Endothelial cell of umbilical vein (primary cell): ENCODE measurements around the gene DYRK1A. TPM values are rescaled to one million over a fixed set of nuclear protein-coding genes. Genes with fewer than 3 reads are reported as not detected.

Experiments
- BruUV-seq: library from RNA; stranded (reverse); fragments of 400-500 nt; replicated peaks from 2 replicates; lab custom pipeline; 2021; lab: Mats Ljungman, UMichigan
- CTCF ChIA-PET: fragments of 300-600, 350-600 bp; sonication (Branson Sonifier 250); formaldehyde crosslinking; loops from one replicate; lab custom pipeline; 2021; ENCODE audit warnings: antibody characterized with exemption, inconsistent platforms; lab: Charles Lee
- POLR2A ChIA-PET: fragments of 300-600, 350-600 bp; sonication (Branson Sonifier 250); formaldehyde crosslinking; loops from one replicate; lab custom pipeline; 2021; ENCODE audit warnings: antibody characterized with exemption, inconsistent platforms; lab: Charles Lee
- DNase-seq: peaks from one replicate; pipeline ENCODE4 v3.0.0-alpha.2; 2011; ENCODE audit warnings: low read depth, low spot score
- FAIRE-seq: peaks from 2 replicates; lab custom pipeline; 2011; peaks lifted over from hg19 to GRCh38; lab: Jason Lieb, UNC
- H2AFZ ChIP-seq: 2 replicates; pipeline ENCODE4 v1.6.0; 2012; ENCODE audit warnings: low read depth, low read length, control low read depth, inconsistent platforms
- H3K27ac ChIP-seq: 2 replicates; pipeline ENCODE4 v1.5.1; 2011; ENCODE audit warnings: low read depth, mild to moderate bottlenecking, control low read depth, low read length, moderate library complexity; ENCODE audit not compliant: insufficient read depth
- H3K27me3 ChIP-seq, 2 experiments: 2 replicates each; pipeline versions ENCODE4 v1.6.0 to v1.6.1; 2011; ENCODE audit warnings: low read length in 2 of 2, mixed read lengths in 1 of 2; ENCODE audit not compliant: control insufficient read depth in 2 of 2, insufficient read depth in 2 of 2
- H3K36me3 ChIP-seq, 2 experiments: 2 replicates in 1 of 2; 3 replicates in 1 of 2; pipeline ENCODE4 v1.5.1; 2011; ENCODE audit warnings: low read length in 2 of 2, mild to moderate bottlenecking in 1 of 2, moderate library complexity in 1 of 2; ENCODE audit not compliant: control insufficient read depth in 2 of 2, insufficient read depth in 2 of 2; ENCODE audit errors: extremely low read depth in 1 of 2
- H3K4me1 ChIP-seq: 3 replicates; pipeline ENCODE4 v1.5.1; 2011; ENCODE audit warnings: mild to moderate bottlenecking, low read length; ENCODE audit not compliant: control insufficient read depth, insufficient read depth; ENCODE audit errors: extremely low read depth
- H3K4me2 ChIP-seq: 2 replicates; pipeline ENCODE4 v1.6.1; 2011; ENCODE audit warnings: low read length, control low read depth, mixed read lengths; ENCODE audit not compliant: insufficient read depth
- H3K4me3 ChIP-seq, 3 experiments: fragments of 200-600 bp in 1 of 3; sonication (generic), shearing (Covaris generic) in 1 of 3; replicated peaks in 1 of 3; 2 replicates each; pipeline ENCODE4 v1.5.1; 2011 to 2016; ENCODE audit warnings: control low read depth in 3 of 3, low read length in 3 of 3, mild to moderate bottlenecking in 2 of 3, inconsistent platforms in 1 of 3, low read depth in 1 of 3, moderate library complexity in 1 of 3; ENCODE audit not compliant: insufficient read depth in 1 of 3
- H3K79me2 ChIP-seq: 2 replicates; pipeline ENCODE4 v1.6.0; 2012; ENCODE audit warnings: low read length, inconsistent platforms; ENCODE audit not compliant: control insufficient read depth, insufficient read depth
- H3K9ac ChIP-seq: replicated peaks from 2 replicates; pipeline ENCODE3; 2011; ENCODE audit warnings: low read length, control low read depth; ENCODE audit not compliant: insufficient read depth; ENCODE audit errors: extremely low read depth
- H3K9me1 ChIP-seq: replicated peaks from 3 replicates; pipeline ENCODE4 v1.6.0; 2011; ENCODE audit warnings: mild to moderate bottlenecking, low read length; ENCODE audit not compliant: control insufficient read depth, insufficient read depth; ENCODE audit errors: extremely low read depth
- H3K9me3 ChIP-seq: replicated peaks from 2 replicates; pipeline ENCODE4 v1.5.1; 2012; ENCODE audit warnings: low read length, inconsistent platforms; ENCODE audit not compliant: control insufficient read depth, insufficient read depth
- H4K20me1 ChIP-seq: replicated peaks from 2 replicates; pipeline ENCODE3; 2011; ENCODE audit warnings: mild to moderate bottlenecking, low read length; ENCODE audit not compliant: control insufficient read depth, insufficient read depth; ENCODE audit errors: extremely low read depth
- EZH2 ChIP-seq: IDR thresholded peaks from 2 replicates; pipeline ENCODE4 v1.6.1; 2012; ENCODE audit warnings: borderline replicate concordance, low read depth, mild to moderate bottlenecking, moderate library complexity, low read length, inconsistent platforms; ENCODE audit not compliant: severe bottlenecking
- FOS ChIP-seq: IDR thresholded peaks from 2 replicates; pipeline ENCODE4 v1.6.1; 2011; ENCODE audit warnings: mild to moderate bottlenecking, low read length, moderate library complexity, borderline replicate concordance; ENCODE audit not compliant: insufficient read depth
- GATA2 ChIP-seq: IDR thresholded peaks from 2 replicates; pipeline ENCODE4 v1.7.0; 2011; ENCODE audit warnings: low read depth, mild to moderate bottlenecking, moderate library complexity, mixed read lengths, low read length; ENCODE audit not compliant: insufficient read length, insufficient read depth
- JUN ChIP-seq: IDR thresholded peaks from 2 replicates; pipeline ENCODE4 v1.6.1; 2011; ENCODE audit warnings: borderline replicate concordance, low read depth; ENCODE audit not compliant: insufficient read length, insufficient read depth
- MYC ChIP-seq: IDR thresholded peaks from one replicate; pipeline ENCODE4 v1.6.1; 2011; ENCODE audit warnings: mild to moderate bottlenecking, low read depth, low read length
- POLR2A ChIP-seq: IDR thresholded peaks from 2 replicates; pipeline ENCODE4 v1.6.1; 2012; ENCODE audit warnings: low read depth, mild to moderate bottlenecking, control low read depth, low read length
- POLR2AphosphoS5 ChIP-seq: IDR thresholded peaks from 2 replicates; pipeline ENCODE4 v1.6.1; 2012; ENCODE audit warnings: low read depth, mild to moderate bottlenecking, control low read depth, low read length, moderate library complexity; ENCODE audit not compliant: insufficient read depth
- dilution Hi-C: fragments of 300-500 bp; cut with MboI; formaldehyde crosslinking; loops from one replicate; pipeline ENCODE4 v1.15.0; 2019; ENCODE audit warnings: low sequenced_read_pairs; ENCODE audit not compliant: extremely low pct_ligation_motif_present
- intact Hi-C: fragments of 100-400 bp; cut with micrococcal nuclease; formaldehyde crosslinking; loops from one replicate; pipeline ENCODE4 v1.10.0; 2022
- polyA plus RNA-seq, 4 experiments: library from polyadenylated mRNA; depleted of rRNA in 3 of 4; stranded (reverse) in 3 of 4; unstranded in 1 of 4; fragments of >200 nt; gene quantifications; 2 replicates each; pipeline versions ENCODE4 v1.2.1 to v1.2.3, GENCODE V29; 2011 to 2012; ENCODE audit warnings: missing spikeins in 1 of 4
- total RNA-seq: library from RNA; stranded (reverse); gene quantifications from 2 replicates; pipeline ENCODE4 v1.2.3, GENCODE V29; 2021
- TF ChIP-seq, protein P1 (sequence below): IDR thresholded peaks from 2 replicates; pipeline ENCODE4 v1.6.1; 2011; ENCODE audit not compliant: insufficient read depth, insufficient read length
- TF ChIP-seq, protein P2 (sequence below), 2 donors: IDR thresholded peaks; 1 replicate in 1 of 2; 2 replicates in 1 of 2; pipeline ENCODE4 v1.5.1; 2011; ENCODE audit warnings: low read length in 2 of 2, mild to moderate bottlenecking in 2 of 2, moderate library complexity in 2 of 2, control low read depth in 1 of 2, inconsistent platforms in 1 of 2, low read depth in 1 of 2; ENCODE audit not compliant: insufficient read depth in 1 of 2; ENCODE audit errors: extremely low read depth in 1 of 2

The DYRK1A gene
- total and polyA plus RNA-seq, 2 donors (not counting 3 experiments of a cell fraction or from before 2014, with no cell fraction given) = 51.8 to 53.7 TPM

- H3K4me1 ChIP-seq = peaks cover 13% of the 10 kb centered on the region
- DNase-seq (no peak), FAIRE-seq (no peak)
- no peak for TF ChIP-seq GATA2
- TF ChIP-seq JUN = no peak
- TF ChIP-seq MYC = no peak
- no peak for TF ChIP-seq POLR2AphosphoS5
- TF ChIP-seq, protein P1, sequence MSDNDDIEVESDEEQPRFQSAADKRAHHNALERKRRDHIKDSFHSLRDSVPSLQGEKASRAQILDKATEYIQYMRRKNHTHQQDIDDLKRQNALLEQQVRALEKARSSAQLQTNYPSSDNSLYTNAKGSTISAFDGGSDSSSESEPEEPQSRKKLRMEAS = no peak
- TF ChIP-seq POLR2A = no peak
- TF ChIP-seq EZH2 = no peak
- TF ChIP-seq, protein P2, sequence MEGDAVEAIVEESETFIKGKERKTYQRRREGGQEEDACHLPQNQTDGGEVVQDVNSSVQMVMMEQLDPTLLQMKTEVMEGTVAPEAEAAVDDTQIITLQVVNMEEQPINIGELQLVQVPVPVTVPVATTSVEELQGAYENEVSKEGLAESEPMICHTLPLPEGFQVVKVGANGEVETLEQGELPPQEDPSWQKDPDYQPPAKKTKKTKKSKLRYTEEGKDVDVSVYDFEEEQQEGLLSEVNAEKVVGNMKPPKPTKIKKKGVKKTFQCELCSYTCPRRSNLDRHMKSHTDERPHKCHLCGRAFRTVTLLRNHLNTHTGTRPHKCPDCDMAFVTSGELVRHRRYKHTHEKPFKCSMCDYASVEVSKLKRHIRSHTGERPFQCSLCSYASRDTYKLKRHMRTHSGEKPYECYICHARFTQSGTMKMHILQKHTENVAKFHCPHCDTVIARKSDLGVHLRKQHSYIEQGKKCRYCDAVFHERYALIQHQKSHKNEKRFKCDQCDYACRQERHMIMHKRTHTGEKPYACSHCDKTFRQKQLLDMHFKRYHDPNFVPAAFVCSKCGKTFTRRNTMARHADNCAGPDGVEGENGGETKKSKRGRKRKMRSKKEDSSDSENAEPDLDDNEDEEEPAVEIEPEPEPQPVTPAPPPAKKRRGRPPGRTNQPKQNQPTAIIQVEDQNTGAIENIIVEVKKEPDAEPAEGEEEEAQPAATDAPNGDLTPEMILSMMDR (IDR thresholded peaks at IDR 0.05; ENCODE audit: extremely low read depth in 1 of 2, insufficient read depth in 1 of 2, low read depth in 1 of 2, low read length in 2 of 2) = no peak
- no peak for TF ChIP-seq FOS
- H3K79me2 ChIP-seq = peaks cover 11% of the 10 kb centered on the region
- H3K36me3 ChIP-seq = peaks cover 34 to 43% of the 10 kb centered on the region in 2 experiments
- no peak overlapping the region for H3K9ac ChIP-seq
- no peak overlapping the region for H3K4me2 ChIP-seq
- no peaks in the 10 kb centered on the region for H3K9me3 ChIP-seq
- dilution Hi-C loops = no loop called here
- BruUV-seq = no TSS peak
- no peaks in the 10 kb centered on the region for H3K27me3 ChIP-seq
- H2AFZ ChIP-seq = no peak overlapping the region
- no peak overlapping the region for H3K4me3 ChIP-seq
- CTCF ChIA-PET = no interaction called here
- intact Hi-C loops = no loop called here
- no peak overlapping the region for H3K27ac ChIP-seq
- no peaks in the 10 kb centered on the region for H3K9me1 ChIP-seq
- H4K20me1 ChIP-seq = no peaks in the 10 kb centered on the region
- POLR2A ChIA-PET = no interaction called here
Observed at GRCh38 chr21:37507716-37508115, 141.1 kb downstream of the DYRK1A start.
